Neuronal stem cell (in vitro differentiated cells): ENCODE data around the gene TCF4.

Experiments
- DNase-seq: peaks from one replicate; pipeline ENCODE4 v3.0.0-alpha.2; 2013; ENCODE audit warnings: low spot score
- H2AFZ ChIP-seq: one replicate; pipeline ENCODE4 v1.6.1; 2013; ENCODE audit warnings: mild to moderate bottlenecking, low read length, inconsistent platforms
- H2AK5ac ChIP-seq: 2 replicates; pipeline ENCODE4 v1.6.1; 2013; ENCODE audit warnings: low read depth, mild to moderate bottlenecking, inconsistent platforms, low read length, moderate library complexity, mixed read lengths
- H2BK120ac ChIP-seq: 2 replicates; pipeline ENCODE4 v1.6.1; 2013; ENCODE audit warnings: low read depth, mild to moderate bottlenecking, inconsistent platforms, low read length, moderate library complexity, mixed read lengths
- H2BK12ac ChIP-seq: one replicate; pipeline ENCODE4 v1.6.1; 2013; ENCODE audit warnings: low read length, inconsistent platforms
- H2BK15ac ChIP-seq: 2 replicates; pipeline ENCODE4 v1.6.1; 2013; ENCODE audit warnings: mild to moderate bottlenecking, low read length, inconsistent platforms, mixed read lengths
- H2BK5ac ChIP-seq: one replicate; pipeline ENCODE4 v1.6.1; 2013; ENCODE audit warnings: inconsistent platforms, mild to moderate bottlenecking, low read length, moderate library complexity
- H3K14ac ChIP-seq: one replicate; pipeline ENCODE4 v1.6.1; 2013; ENCODE audit warnings: low read length, inconsistent platforms
- H3K18ac ChIP-seq: 2 replicates; pipeline ENCODE4 v1.6.1; 2013; ENCODE audit warnings: low read length, inconsistent platforms
- H3K23ac ChIP-seq: 2 replicates; pipeline ENCODE4 v1.6.1; 2013; ENCODE audit warnings: low read depth, mild to moderate bottlenecking, mixed read lengths, low read length, inconsistent platforms; ENCODE audit not compliant: poor library complexity
- H3K27ac ChIP-seq: replicated peaks from 3 replicates; pipeline ENCODE4 v1.5.1; 2013; ENCODE audit warnings: low read length, inconsistent platforms
- H3K27me3 ChIP-seq, 3 experiments: 2 replicates each; pipeline ENCODE4 v1.6.1; 2013; ENCODE audit warnings: low read length in 3 of 3, mild to moderate bottlenecking in 2 of 3, inconsistent platforms in 1 of 3, low read depth in 1 of 3, mixed read lengths in 1 of 3, moderate library complexity in 1 of 3; ENCODE audit not compliant: control insufficient read depth in 3 of 3, insufficient read depth in 3 of 3
- H3K36me3 ChIP-seq, 2 donors: replicated peaks in 1 of 2; 2 replicates each; pipeline ENCODE4 v1.6.1; 2013; ENCODE audit warnings: low read length in 2 of 2; ENCODE audit not compliant: control insufficient read depth in 2 of 2, insufficient read depth in 2 of 2
- H3K4ac ChIP-seq: 2 replicates; pipeline ENCODE4 v1.6.1; 2013; ENCODE audit warnings: inconsistent platforms, mild to moderate bottlenecking, low read length, moderate library complexity
- H3K4me1 ChIP-seq, 2 donors: 1 replicate in 1 of 2; 2 replicates in 1 of 2; pipeline ENCODE4 v1.6.1; 2013; ENCODE audit warnings: low read length in 2 of 2, low read depth in 1 of 2; ENCODE audit not compliant: control insufficient read depth in 2 of 2, insufficient read depth in 1 of 2
- H3K4me2 ChIP-seq: one replicate; pipeline ENCODE4 v1.6.1; 2013; ENCODE audit warnings: mild to moderate bottlenecking, low read length, inconsistent platforms; ENCODE audit not compliant: insufficient read depth, poor library complexity, severe bottlenecking
- H3K4me3 ChIP-seq, 2 donors: 2 replicates each; pipeline ENCODE4 v1.5.1; 2013; ENCODE audit warnings: low read length in 2 of 2, mild to moderate bottlenecking in 2 of 2, inconsistent platforms in 1 of 2, moderate library complexity in 1 of 2
- H3K79me1 ChIP-seq: one replicate; pipeline ENCODE4 v1.6.1; 2013; ENCODE audit warnings: low read depth, mild to moderate bottlenecking, inconsistent platforms, low read length, moderate library complexity
- H3K9ac ChIP-seq: one replicate; pipeline ENCODE4 v1.6.1; 2013; ENCODE audit warnings: mild to moderate bottlenecking, low read depth, low read length, inconsistent platforms; ENCODE audit not compliant: poor library complexity
- H3K9me3 ChIP-seq, 2 donors: replicated peaks in 1 of 2; 2 replicates each; pipeline versions ENCODE3 to v1.6.1; 2013; ENCODE audit warnings: low read length in 2 of 2, mild to moderate bottlenecking in 2 of 2, inconsistent platforms in 1 of 2, low read depth in 1 of 2, mixed read lengths in 1 of 2, moderate library complexity in 1 of 2; ENCODE audit not compliant: control insufficient read depth in 2 of 2, insufficient read depth in 1 of 2
- H4K8ac ChIP-seq: one replicate; pipeline ENCODE4 v1.6.1; 2013; ENCODE audit warnings: low read depth, mild to moderate bottlenecking, inconsistent platforms, low read length, moderate library complexity
- H4K91ac ChIP-seq: one replicate; pipeline ENCODE4 v1.6.1; 2013; ENCODE audit warnings: low read length, low read depth, mild to moderate bottlenecking, inconsistent platforms; ENCODE audit not compliant: poor library complexity
- WGBS, 2 donors: extraction: QIAGEN DNeasy Blood & Tissue Kit; methylation state at CpG; one replicate each; pipeline ENCODE4 v1.1.7; 2013; ENCODE audit warnings: missing lambda C conversion rate in 2 of 2, mixed read lengths in 1 of 2; ENCODE audit not compliant: insufficient read length in 2 of 2, insufficient replicate concordance in 1 of 2; ENCODE audit errors: extremely low coverage in 2 of 2; 5-methylcytosine and 5-hydroxymethylcytosine counted together

The TCF4 gene

GRCh38 chr18:55253814-55254213 lies 334.2 kb downstream of the TCF4 start:
- Histone ChIP-seq H3K4me3 (no peak overlapping the region), H3K27me3 (no peaks in the 10 kb centered on the region), H3K27ac (no peak overlapping the region), H3K23ac (no peak overlapping the region), H3K36me3 (peaks cover 6 to 96% of the 10 kb centered on the region in 2 donors), H3K79me1 (no peaks in the 10 kb centered on the region), H2BK15ac (no peak overlapping the region), H2BK120ac (no peak overlapping the region), H2AK5ac (no peak overlapping the region), H4K91ac (no peak overlapping the region), H3K9ac (no peak overlapping the region), H3K4me1 (peaks cover 0 to 8% of the 10 kb centered on the region in 2 donors), H3K9me3 (peaks cover 0 to 14% of the 10 kb centered on the region in 2 donors), H3K4ac (no peak overlapping the region), H3K18ac (no peak overlapping the region), H2AFZ (no peak overlapping the region), H3K14ac (no peak overlapping the region), H3K4me2 (no peak overlapping the region), H2BK12ac (no peak overlapping the region), H4K8ac (no peak overlapping the region), H2BK5ac (no peak overlapping the region)
- no peak for DNase-seq
- WGBS, 2 donors, result no CpG with 5 or more reads among the region's 1 CpG

DNA sequence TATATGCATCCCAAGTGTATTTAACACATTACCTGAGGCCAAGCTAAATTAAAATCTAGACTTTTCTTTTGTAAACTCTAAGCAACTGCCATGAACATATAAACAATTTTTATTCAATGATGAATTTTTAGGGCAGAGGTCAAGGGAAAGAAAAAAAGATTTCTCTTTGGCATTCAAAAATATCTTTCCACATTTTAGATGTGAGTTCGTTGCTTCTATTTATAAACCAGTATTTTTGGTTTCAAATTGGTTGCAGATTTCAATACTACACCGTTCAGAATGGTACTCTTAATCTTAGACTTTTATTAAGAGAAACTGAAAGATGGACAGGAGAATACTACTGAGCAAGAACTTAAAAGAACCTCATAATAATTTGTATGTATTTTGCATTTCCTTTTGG lies 335.1 kb downstream of the TCF4 start:
- Histone ChIP-seq H2BK5ac (no peak overlapping the region), H3K9me3 (peaks cover 0 to 14% of the 10 kb centered on the region in 2 donors), H2AFZ (no peak overlapping the region), H3K4me3 (no peak overlapping the region), H4K91ac (no peak overlapping the region), H3K9ac (no peak overlapping the region), H3K14ac (no peak overlapping the region), H2AK5ac (no peak overlapping the region), H3K4me2 (no peak overlapping the region), H2BK12ac (no peak overlapping the region), H3K79me1 (no peaks in the 10 kb centered on the region), H3K4me1 (peaks cover 0 to 8% of the 10 kb centered on the region in 2 donors), H3K4ac (no peak overlapping the region), H3K23ac (no peak overlapping the region), H2BK15ac (no peak overlapping the region), H3K27ac (no peak overlapping the region), H2BK120ac (no peak overlapping the region), H3K27me3 (no peaks in the 10 kb centered on the region), H3K18ac (no peak overlapping the region), H3K36me3 (peaks cover 6 to 89% of the 10 kb centered on the region in 2 donors), H4K8ac (no peak overlapping the region)
- DNase-seq, result no peak
- no CpG with 5 or more reads among the region's 2 CpGs for WGBS, 2 donors

- H2BK12ac ChIP-seq, result no peak overlapping the region
- H2AFZ ChIP-seq, result no peak overlapping the region
- H2BK120ac ChIP-seq, result no peak overlapping the region
- H4K8ac ChIP-seq, result no peak overlapping the region
- no peak overlapping the region for H3K27ac ChIP-seq
- H3K9ac ChIP-seq, result no peak overlapping the region
- H3K27me3 ChIP-seq, result no peaks in the 10 kb centered on the region
- H3K14ac ChIP-seq, result no peak overlapping the region
- no peak overlapping the region for H2BK15ac ChIP-seq
- H2AK5ac ChIP-seq, result no peak overlapping the region
- WGBS, 2 donors, result no CpG with 5 or more reads among the region's 7 CpGs
- H3K9me3 ChIP-seq, result peaks cover 0 to 14% of the 10 kb centered on the region in 2 donors
- no peak overlapping the region for H3K4ac ChIP-seq
- H3K4me2 ChIP-seq, result no peak overlapping the region
- H3K36me3 ChIP-seq, result peaks cover 5 to 91% of the 10 kb centered on the region in 2 donors
- peaks cover 0 to 8% of the 10 kb centered on the region in 2 donors for H3K4me1 ChIP-seq
- no peak overlapping the region for H4K91ac ChIP-seq
- no peak overlapping the region for H3K4me3 ChIP-seq
- no peak overlapping the region for H2BK5ac ChIP-seq
- no peaks in the 10 kb centered on the region for H3K79me1 ChIP-seq
- H3K18ac ChIP-seq, result no peak overlapping the region
- DNase-seq, result no peak
- H3K23ac ChIP-seq, result no peak overlapping the region
These were observed 335.8 kb downstream of the TCF4 start for GRCh38 chr18:55252053-55252675.

GRCh38 chr18:55251254-55251971 lies 336.6 kb downstream of the TCF4 start:
- Histone ChIP-seq H3K36me3 (peaks cover 8 to 88% of the 10 kb centered on the region in 2 donors), H3K9me3 (peaks cover 0 to 14% of the 10 kb centered on the region in 2 donors), H3K14ac (no peak overlapping the region), H2BK12ac (no peak overlapping the region), H3K4me1 (peaks cover 0 to 8% of the 10 kb centered on the region in 2 donors), H4K91ac (no peak overlapping the region), H3K4me2 (no peak overlapping the region), H3K4ac (no peak overlapping the region), H3K79me1 (no peaks in the 10 kb centered on the region), H3K4me3 (no peak overlapping the region), H3K23ac (no peak overlapping the region), H3K9ac (no peak overlapping the region), H4K8ac (no peak overlapping the region), H3K27ac (no peak overlapping the region), H3K18ac (no peak overlapping the region), H2BK5ac (no peak overlapping the region), H2BK120ac (no peak overlapping the region), H2AFZ (no peak overlapping the region), H3K27me3 (no peaks in the 10 kb centered on the region), H2BK15ac (no peak overlapping the region), H2AK5ac (no peak overlapping the region)
- no peak for DNase-seq
- no CpG with 5 or more reads among the region's 13 CpGs for WGBS, 2 donors
